Tibial nerve (tissue), 4 donors: Measurements from ENCODE around the gene CEP135. TPM values are rescaled to one million over a fixed set of nuclear protein-coding genes. Genes with fewer than 3 reads are reported as not detected.

Experiments used
- DNase-seq, 2 donors: peaks; one replicate each; pipeline ENCODE4 v3.0.0-alpha.2; 2019; ENCODE audit warnings: low spot score in 2 of 2
- H3K27ac ChIP-seq, 4 donors: fragments of 200-600 bp; sonication (generic) in 3 of 4; one replicate each; pipeline ENCODE4 v1.5.1; 2017 to 2019; ENCODE audit warnings: mild to moderate bottlenecking in 1 of 4
- H3K27me3 ChIP-seq, 2 donors: fragments of 200-600 bp; sonication (generic) in 1 of 2; one replicate each; pipeline versions ENCODE4 v1.5.1 to v1.6.0; 2017 to 2019
- H3K36me3 ChIP-seq, 3 donors: fragments of 200-600 bp; sonication (generic); one replicate each; pipeline ENCODE4 v1.5.1; 2018 to 2019
- H3K4me1 ChIP-seq, 4 donors: fragments of 200-600 bp; sonication (generic) in 3 of 4; one replicate each; pipeline ENCODE4 v1.5.1; 2017 to 2019
- H3K4me3 ChIP-seq, 4 donors: fragments of 200-600 bp; sonication (generic) in 3 of 4; one replicate each; pipeline ENCODE4 v1.5.1; 2017 to 2019; ENCODE audit warnings: mild to moderate bottlenecking in 1 of 4, moderate library complexity in 1 of 4
- H3K9me3 ChIP-seq, 4 donors: fragments of 200-600 bp; sonication (generic) in 3 of 4; one replicate each; pipeline ENCODE4 v1.5.1; 2017 to 2019
- CTCF ChIP-seq, 5 experiments: fragments of 200-600 bp in 3 of 5; fragments of 450-650 bp in 2 of 5; sonication (generic) in 3 of 5; IDR thresholded peaks; one replicate each; pipeline ENCODE4 v1.5.1; 2016 to 2019; ENCODE audit warnings: antibody characterized with exemption in 5 of 5, mild to moderate bottlenecking in 3 of 5, moderate library complexity in 2 of 5
- EP300 ChIP-seq, 2 donors: sonication (generic); formaldehyde crosslinking; IDR thresholded peaks; one replicate each; pipeline ENCODE4 v1.6.1; 2017; ENCODE audit warnings: antibody characterized with exemption in 2 of 2, mild to moderate bottlenecking in 1 of 2
- POLR2A ChIP-seq, 2 donors: fragments of 450-650 bp; IDR thresholded peaks; one replicate each; pipeline ENCODE4 v1.6.1; 2017; ENCODE audit warnings: antibody characterized with exemption in 2 of 2, mild to moderate bottlenecking in 2 of 2, moderate library complexity in 2 of 2
- WGBS, 2 donors: methylation state at CpG; one replicate each; pipeline ENCODE4 v1.1.5; 2018; 5-methylcytosine and 5-hydroxymethylcytosine counted together
- total RNA-seq, 4 donors: library from RNA; depleted of rRNA; stranded (reverse); fragments of >200 nt; gene quantifications; one replicate each; pipeline ENCODE4 v1.1.0, GENCODE V29; 2016

CEP135 gene
- total RNA-seq, 4 donors from 2014 or later: 3.5 to 9.6 (median 8.9) TPM

- WGBS, 2 donors: 72 to 73% methylated on average over 2 of the region's 2 CpGs
Observed at GRCh38 chr4:56004235-56004634, 55.5 kb downstream of the CEP135 start.

GRCh38 chr4:56007154-56007553 lies 58.4 kb downstream of the CEP135 start:
- Histone ChIP-seq H3K27ac (no peak overlapping the region), H3K9me3 (no peaks in the 10 kb centered on the region), H3K4me3 (no peak overlapping the region), H3K4me1 (no peaks in the 10 kb centered on the region), H3K36me3 (peaks cover 0 to 93% (median 11%) of the 10 kb centered on the region in 3 donors), H3K27me3 (no peaks in the 10 kb centered on the region)
- no peak for TF ChIP-seq CTCF (IDR thresholded peaks at IDR 0.05)
- TF ChIP-seq POLR2A (IDR thresholded peaks at IDR 0.05): no peak
- no peak for TF ChIP-seq EP300 (IDR thresholded peaks at IDR 0.05)
- no peak for DNase-seq

More at GRCh38 chr4:56004235-56004634, 55.5 kb downstream of the CEP135 start:
- Histone ChIP-seq H3K9me3 (no peaks in the 10 kb centered on the region), H3K4me1 (no peaks in the 10 kb centered on the region), H3K27me3 (no peaks in the 10 kb centered on the region), H3K4me3 (no peak overlapping the region), H3K27ac (no peak overlapping the region), H3K36me3 (peaks cover 0 to 91% (median 14%) of the 10 kb centered on the region in 3 donors)
- no peak for TF ChIP-seq POLR2A (IDR thresholded peaks at IDR 0.05)
- no peak for TF ChIP-seq EP300 (IDR thresholded peaks at IDR 0.05)
- TF ChIP-seq CTCF (IDR thresholded peaks at IDR 0.05): no peak
- no peak for DNase-seq

- peaks cover 0 to 93% (median 9%) of the 10 kb centered on the region in 3 donors for H3K36me3 ChIP-seq
- H3K4me3 ChIP-seq: no peak overlapping the region
- no peak for TF ChIP-seq EP300 (IDR thresholded peaks at IDR 0.05)
- no peak for TF ChIP-seq POLR2A (IDR thresholded peaks at IDR 0.05)
- TF ChIP-seq CTCF (IDR thresholded peaks at IDR 0.05): no peak
- DNase-seq: no peak
- H3K27me3 ChIP-seq: no peaks in the 10 kb centered on the region
- no peaks in the 10 kb centered on the region for H3K9me3 ChIP-seq
- no peak overlapping the region for H3K27ac ChIP-seq
- H3K4me1 ChIP-seq: no peaks in the 10 kb centered on the region
Observed at GRCh38 chr4:56008206-56008605, 59.5 kb downstream of the CEP135 start.

GRCh38 chr4:56026596-56026995 lies 77.9 kb downstream of the CEP135 start:
- Histone ChIP-seq H3K27ac (no peak overlapping the region), H3K9me3 (peaks cover 0 to 9% (median 0%) of the 10 kb centered on the region in 4 donors), H3K4me3 (no peak overlapping the region), H3K27me3 (no peaks in the 10 kb centered on the region), H3K4me1 (no peaks in the 10 kb centered on the region), H3K36me3 (peaks cover 0 to 72% (median 8%) of the 10 kb centered on the region in 3 donors)
- DNase-seq: no peak
- no peak for TF ChIP-seq CTCF (IDR thresholded peaks at IDR 0.05)
- no peak for TF ChIP-seq EP300 (IDR thresholded peaks at IDR 0.05)
- TF ChIP-seq POLR2A (IDR thresholded peaks at IDR 0.05): no peak

- Histone ChIP-seq H3K27ac (no peak overlapping the region), H3K4me1 (no peaks in the 10 kb centered on the region), H3K27me3 (no peaks in the 10 kb centered on the region), H3K4me3 (no peak overlapping the region), H3K9me3 (peaks cover 0 to 9% (median 0%) of the 10 kb centered on the region in 4 donors), H3K36me3 (peaks cover 0 to 59% (median 8%) of the 10 kb centered on the region in 3 donors)
- TF ChIP-seq EP300 (IDR thresholded peaks at IDR 0.05) (no peak), CTCF (IDR thresholded peaks at IDR 0.05) (no peak), POLR2A (IDR thresholded peaks at IDR 0.05) (no peak)
- no peak for DNase-seq
- 95 to 97% methylated on average over 3 of the region's 3 CpGs for WGBS, 2 donors
Observed at GRCh38 chr4:56028165-56028564, 79.4 kb downstream of the CEP135 start.
